Anterior cingulate cortex (tissue), 58 donors: ENCODE measurements around the gene MINDY2.
"Not testable (repeated sequence)": the region's sequence is repeated elsewhere in the genome, so short reads cannot be mapped to it uniquely, and the experiment has no call there.

Source experiments
- DNase-seq, 58 donors: peaks; one replicate each; lab custom pipeline; 2025; lab: John Stamatoyannopoulos, UW

Gene MINDY2

GRCh38 chr15:58749532-58750337 lies 21.4 kb upstream of the MINDY2 start, which contains the start of gene ADAM10:
ADAM10 (minus strand) TSS chr15:58749707; CDS start chr15:58749534, 173 bp downstream.
- peak; percentile 77 to 100 (median 99) for DNase-seq

- DNase-seq = no peak
Measured at GRCh38 chr15:58752716-58753115, 18.4 kb upstream of the MINDY2 start.

- DNase-seq = no peak
Measured at GRCh38 chr15:58755350-58755749, 15.8 kb upstream of the MINDY2 start.

- peak in 1 of 58 donors; percentile 29 for DNase-seq
Measured at GRCh38 chr15:58755956-58756355, 15.1 kb upstream of the MINDY2 start.

- peak in 7 of 58 donors; percentile 5 to 46 (median 11) for DNase-seq
Measured at GRCh38 chr15:58758141-58758540, 13.0 kb upstream of the MINDY2 start.

GRCh38 chr15:58760385-58761009 lies 10.6 kb upstream of the MINDY2 start:
- no peak for DNase-seq

- DNase-seq = no peak
Measured at GRCh38 chr15:58761010-58761388, 10.1 kb upstream of the MINDY2 start.

- no peak for DNase-seq
Measured at GRCh38 chr15:58762285-58762684, 8.8 kb upstream of the MINDY2 start.

- no peak for DNase-seq
Measured at GRCh38 chr15:58762731-58763130, 8.4 kb upstream of the MINDY2 start.

- no peak for DNase-seq
Measured at GRCh38 chr15:58764468-58764867, 6.6 kb upstream of the MINDY2 start.

- no peak for DNase-seq
Measured at GRCh38 chr15:58766290-58766689, 4.8 kb upstream of the MINDY2 start.

GRCh38 chr15:58768601-58769004 lies 2.5 kb upstream of the MINDY2 start:
- DNase-seq = not testable (repeated sequence)

GRCh38 chr15:58770519-58770856 lies 614 bp upstream of the MINDY2 start:
- DNase-seq = peak in 4 of 58 donors; percentile 28 to 73 (median 52)

- peak in 48 of 58 donors; percentile 7 to 81 (median 58) for DNase-seq
Measured at GRCh38 chr15:58771621-58772250, 634 bp downstream of the MINDY2 start.

- no peak for DNase-seq
Measured at GRCh38 chr15:58773024-58773423, 1.9 kb downstream of the MINDY2 start.

GRCh38 chr15:58775402-58775801 lies 4.3 kb downstream of the MINDY2 start:
- no peak for DNase-seq

GRCh38 chr15:58777107-58777506 lies 6.0 kb downstream of the MINDY2 start:
- DNase-seq = no peak

- DNase-seq = no peak
Measured at GRCh38 chr15:58779554-58779953, 8.5 kb downstream of the MINDY2 start.

GRCh38 chr15:58785355-58785754 lies 14.3 kb downstream of the MINDY2 start:
- peak in 1 of 58 donors; percentile 20 for DNase-seq

- DNase-seq = no peak
Measured at GRCh38 chr15:58788056-58788710, 17.1 kb downstream of the MINDY2 start.

- DNase-seq = no peak
Measured at GRCh38 chr15:58793862-58794261, 22.8 kb downstream of the MINDY2 start.
